ENCODE measurements around the gene DAPK1.

The DAPK1 gene

DNA sequence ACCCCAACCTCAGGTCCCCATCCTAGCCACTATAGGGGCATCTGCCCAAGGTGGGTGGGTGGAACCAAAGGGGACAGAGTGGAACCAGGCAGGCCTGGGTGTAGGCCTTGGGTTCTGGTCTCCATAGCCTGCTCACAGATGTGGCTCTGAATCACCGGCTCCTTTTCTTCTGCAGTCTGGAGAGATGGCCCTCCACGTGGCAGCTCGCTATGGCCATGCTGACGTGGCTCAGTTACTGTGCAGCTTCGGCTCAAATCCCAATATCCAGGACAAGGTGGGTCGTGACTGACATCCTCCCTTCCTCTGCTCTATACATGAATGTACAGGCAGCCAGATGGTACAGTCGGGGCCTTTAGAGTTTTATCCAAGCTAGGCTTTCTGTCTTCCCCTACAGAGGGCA, 150.9 kb downstream of the DAPK1 start:
- DNase-seq = no peak

DNA sequence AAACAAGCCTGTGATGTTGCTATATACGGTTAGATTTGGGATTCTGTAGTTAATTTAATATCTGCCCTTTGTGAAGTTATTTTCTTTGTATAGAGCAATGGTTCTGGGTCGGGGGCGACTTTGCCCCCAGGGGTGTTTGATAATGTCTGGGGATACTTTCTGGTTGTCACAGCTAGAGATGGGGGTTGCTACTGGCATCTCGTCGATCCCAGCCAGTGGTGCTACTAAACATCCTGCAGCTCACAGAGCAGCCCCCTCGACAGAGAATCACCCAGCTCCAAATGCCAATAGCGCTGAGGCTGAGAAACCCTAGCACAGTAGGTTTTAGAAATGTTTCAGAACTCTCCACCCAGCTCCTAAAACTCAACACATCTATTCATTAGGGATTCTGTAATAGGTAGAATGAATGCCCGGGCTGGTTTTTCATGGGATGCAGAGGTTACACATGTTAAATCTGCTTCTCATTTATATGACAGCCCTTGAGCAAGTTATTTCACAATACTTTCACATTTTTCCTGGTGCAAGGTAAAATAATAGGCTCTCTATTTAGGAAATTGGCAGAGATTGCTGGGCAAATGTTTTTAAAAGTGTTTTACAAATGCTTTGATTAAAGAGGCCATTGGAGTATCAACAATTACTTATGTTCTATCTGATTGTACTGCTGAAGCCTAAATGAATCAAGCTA, 153.1 kb downstream of the DAPK1 start:
- DNase-seq = no peak

DNA sequence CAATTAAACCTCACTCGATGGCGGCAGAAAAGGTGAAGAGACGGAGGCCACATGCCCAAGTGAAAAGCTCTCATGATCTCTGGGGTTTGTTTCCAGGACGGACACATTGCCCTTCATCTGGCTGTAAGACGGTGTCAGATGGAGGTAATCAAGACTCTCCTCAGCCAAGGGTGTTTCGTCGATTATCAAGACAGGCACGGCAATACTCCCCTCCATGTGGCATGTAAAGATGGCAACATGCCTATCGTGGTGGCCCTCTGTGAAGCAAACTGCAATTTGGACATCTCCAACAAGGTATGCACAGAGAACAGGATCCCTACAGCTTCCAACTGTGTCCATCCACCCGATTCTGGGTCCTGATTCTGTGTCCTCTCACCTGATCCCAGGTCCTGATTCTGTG, 153.8 kb downstream of the DAPK1 start:
- DNase-seq = no peak

DNA sequence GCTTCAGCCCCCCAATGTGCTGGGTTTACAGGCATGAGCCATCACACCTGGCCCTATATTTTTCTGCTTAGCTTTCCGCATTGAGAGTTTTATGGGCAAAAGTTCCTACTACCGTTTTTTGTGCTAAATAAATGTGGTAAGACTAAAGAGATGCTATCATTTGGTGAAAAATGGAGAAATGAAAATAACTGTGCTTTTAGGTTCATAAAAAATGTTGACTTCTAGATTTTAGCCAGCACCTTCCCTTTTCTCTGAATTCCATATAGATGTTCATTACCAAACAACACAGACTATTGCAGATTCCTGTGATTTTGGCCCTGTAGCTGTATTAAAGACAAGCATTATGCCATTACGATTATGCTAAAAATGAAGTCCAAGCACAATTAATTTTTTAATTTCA, 156.3 kb downstream of the DAPK1 start:
- no peak for DNase-seq

DNA sequence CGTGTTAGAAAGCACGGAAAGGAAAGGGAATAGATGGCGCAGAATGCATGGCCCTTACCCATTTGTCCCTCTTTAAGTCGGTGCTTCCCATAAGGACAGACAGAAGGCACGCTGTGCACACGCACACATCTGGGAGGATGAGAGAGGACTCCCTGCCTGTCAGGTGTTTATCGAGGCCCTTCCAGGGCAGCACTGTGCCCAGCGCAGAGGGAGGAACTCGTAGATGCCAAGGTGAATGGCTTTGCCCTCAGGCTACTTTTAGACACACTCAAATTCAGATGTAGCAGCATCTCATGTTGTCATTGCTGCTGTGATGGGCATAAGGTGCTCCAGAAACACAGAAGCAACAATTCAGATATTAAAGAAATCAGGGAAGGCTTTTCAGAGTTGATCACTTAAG, 158.1 kb downstream of the DAPK1 start:
- no peak for DNase-seq

DNA sequence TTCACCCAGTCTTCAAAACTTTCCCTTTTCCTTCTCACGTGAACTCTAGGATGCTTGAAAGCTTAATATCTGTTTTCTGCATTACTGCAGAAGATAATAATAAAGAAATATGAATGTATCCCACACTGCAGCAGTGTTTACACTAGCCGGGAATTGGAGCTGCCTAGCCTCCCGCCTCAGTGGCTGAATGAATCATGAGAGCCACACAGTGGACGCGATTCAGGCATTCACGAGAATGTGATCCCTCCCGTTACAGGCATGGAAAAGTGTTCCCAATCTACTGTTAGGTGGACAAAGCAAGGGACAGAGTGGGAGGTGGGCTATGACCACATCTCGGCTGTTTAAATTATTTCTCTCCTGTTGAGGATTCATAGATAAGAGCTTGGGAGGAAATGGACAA, 158.8 kb downstream of the DAPK1 start:
- no peak for DNase-seq

DNA sequence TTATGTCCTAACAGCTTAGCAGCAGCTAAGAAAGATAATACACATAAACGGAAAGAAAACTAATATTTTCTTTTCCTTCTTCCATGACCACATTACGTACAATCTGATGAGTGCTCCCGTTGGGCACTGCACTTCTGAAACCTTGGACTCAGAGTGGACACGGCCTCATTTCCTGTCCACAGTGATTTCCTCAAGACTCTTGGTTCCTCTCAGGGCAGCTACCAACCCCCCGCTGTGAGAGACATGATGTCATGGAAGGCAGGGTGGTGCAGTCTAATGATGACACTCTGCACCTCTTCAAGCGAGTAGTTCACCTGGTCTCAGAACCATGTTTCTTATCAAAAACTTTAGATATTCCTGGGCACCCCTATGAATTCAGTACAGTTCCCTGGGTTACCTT, 159.5 kb downstream of the DAPK1 start:
- no peak for DNase-seq

DNA sequence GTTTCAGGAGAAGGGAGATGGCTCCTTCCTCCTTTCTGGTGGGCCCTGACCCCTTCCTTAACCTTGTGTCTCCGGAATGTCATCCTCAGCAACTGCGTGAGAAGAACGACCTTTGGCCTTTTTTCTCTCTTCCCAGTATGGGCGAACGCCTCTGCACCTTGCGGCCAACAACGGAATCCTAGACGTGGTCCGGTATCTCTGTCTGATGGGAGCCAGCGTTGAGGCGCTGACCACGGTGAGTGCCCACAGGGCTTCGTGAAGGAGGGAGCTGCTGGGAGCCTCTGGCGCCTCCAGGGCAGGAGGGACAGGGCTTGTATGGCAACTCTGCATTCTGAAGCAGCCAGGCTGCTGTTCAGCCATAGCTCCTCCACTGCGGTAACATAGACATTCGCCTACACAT, 160.2 kb downstream of the DAPK1 start:
- DNase-seq = no peak

DNA sequence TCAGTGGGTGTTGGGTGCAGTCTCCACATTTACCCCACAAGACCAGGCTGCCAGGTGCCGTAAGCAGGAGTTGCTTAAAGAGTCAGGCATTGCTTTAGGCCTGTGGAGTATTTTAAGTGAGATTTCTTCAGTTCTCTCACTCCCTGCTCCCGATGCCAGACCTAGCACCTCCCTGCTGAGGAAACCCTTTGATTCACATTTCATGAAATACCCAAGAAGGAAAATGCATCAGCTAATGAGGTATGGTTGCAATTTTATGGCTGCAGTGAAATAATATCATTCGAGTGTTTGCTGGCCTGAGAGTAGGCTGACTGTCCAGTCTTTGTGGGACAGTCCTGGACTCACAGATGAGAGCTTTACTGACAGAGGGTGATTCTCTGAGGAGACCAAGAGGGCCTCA, 160.8 kb downstream of the DAPK1 start:
- DNase-seq = no peak

DNA sequence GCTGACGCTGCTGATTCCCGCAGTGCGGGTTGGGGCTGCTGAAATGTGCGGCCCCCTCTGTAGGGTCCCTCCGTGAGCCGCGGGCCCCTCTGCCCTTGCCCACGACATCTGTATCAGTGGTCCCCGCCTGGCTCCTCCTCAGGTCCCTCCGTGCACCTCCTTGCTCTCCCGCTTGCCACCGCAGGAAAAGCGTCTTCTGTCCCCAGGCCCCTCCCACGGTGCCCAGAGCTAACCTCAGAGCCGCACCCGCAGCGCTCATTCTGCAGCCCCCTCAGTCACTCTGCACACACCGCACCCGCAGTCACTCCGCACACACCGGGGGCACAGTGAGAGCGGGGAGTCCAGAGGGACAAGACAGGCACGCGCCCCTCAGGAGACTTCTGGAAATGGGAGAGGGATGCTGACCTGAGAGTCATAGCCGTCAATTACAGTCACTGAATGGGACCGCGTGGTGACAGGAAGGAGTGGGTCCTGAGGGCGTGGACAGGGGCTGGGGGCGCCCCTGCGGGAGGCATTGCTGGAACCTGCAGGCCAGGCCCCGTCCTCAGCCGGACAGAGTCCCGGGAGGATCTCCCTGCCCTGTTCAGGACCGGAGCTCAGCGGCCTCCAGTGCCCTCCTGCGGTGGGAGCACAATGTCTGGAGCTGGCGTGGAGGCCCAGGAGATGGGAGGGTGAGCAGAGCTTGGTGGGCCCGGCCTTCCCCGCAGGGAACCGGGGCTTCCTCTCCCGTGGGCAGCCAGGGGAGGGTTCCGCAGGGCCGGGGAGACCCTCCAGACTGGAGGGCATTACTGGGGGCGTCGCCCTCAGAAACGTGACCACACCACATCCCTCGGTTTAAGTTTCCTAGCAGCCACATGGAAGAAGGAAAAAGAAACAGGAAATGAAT, 162.1 kb downstream of the DAPK1 start:
- DNase-seq = no peak

DNA sequence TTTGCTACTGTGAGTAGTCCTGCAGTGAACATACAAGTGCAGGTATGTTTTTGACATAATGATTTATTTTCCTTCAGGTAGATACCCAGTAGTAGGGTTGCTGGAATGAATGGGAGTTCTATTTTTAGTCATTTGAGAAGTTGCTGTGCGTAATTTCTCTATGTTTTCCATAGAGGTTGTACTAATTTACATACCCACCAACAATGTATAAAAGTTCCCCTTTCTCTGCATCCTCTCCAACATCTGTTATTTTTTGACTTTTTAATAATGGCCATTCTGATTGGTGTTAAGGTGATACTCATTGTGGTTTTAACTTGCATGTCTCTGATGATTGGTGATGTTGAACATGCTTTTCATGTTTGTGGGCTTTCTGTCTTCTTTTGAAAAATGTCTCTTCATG, 163.6 kb downstream of the DAPK1 start:
- no peak for DNase-seq

DNA sequence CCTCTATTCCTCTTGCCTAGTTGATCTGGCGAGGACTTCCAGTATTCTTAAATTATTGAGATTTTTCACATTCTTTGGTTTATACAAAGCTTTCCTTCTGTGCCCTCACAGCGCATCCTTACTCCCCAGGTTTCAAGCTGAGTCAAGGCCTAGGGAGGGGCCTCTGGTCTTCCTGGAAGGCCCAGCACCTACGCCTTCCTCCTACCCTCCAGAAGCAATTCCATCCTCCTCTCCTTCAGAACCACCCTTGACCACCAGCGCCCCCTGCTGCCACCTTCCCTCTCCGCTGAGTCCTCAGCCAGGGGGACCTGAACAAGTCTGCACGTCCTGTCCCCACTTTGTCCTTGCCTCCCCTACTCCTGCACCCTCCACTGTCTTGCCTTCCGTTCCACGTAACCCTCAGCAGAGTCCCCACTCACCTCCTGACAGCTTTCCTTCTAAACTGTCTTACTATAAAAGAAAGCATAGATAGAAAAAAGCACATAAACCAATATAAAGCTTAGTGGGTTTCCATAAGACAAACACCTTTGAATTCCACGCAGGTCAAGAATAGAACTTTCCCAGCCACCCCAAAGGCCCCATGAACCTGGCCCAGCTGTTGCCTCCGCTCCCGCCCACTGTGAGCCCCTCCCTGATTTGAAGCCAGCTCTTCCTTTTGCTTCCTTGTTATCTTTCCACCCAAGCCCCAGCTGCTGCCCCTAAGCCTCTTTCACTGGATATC, 165.3 kb downstream of the DAPK1 start:
- no peak for DNase-seq

DNA sequence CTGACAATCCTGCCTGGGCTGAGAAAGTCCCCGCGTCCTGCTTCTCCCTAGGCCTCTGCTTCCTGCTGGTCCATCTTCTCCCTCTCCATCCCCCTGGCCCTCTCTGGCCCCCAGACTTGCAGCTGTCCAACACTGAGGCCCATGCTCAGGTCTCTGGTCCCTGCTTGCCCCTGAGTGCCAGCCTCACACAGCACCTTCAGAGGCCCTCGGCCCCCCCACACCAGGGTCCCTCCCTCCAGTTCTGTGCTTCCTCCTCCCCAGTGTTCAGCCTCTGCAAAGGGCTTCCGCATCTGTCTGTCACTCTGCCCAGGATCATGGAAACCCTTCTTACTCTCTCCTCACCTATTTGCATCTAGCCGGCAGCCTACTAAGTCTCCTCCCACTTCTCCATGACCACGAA, 165.9 kb downstream of the DAPK1 start:
- no peak for DNase-seq

DNA sequence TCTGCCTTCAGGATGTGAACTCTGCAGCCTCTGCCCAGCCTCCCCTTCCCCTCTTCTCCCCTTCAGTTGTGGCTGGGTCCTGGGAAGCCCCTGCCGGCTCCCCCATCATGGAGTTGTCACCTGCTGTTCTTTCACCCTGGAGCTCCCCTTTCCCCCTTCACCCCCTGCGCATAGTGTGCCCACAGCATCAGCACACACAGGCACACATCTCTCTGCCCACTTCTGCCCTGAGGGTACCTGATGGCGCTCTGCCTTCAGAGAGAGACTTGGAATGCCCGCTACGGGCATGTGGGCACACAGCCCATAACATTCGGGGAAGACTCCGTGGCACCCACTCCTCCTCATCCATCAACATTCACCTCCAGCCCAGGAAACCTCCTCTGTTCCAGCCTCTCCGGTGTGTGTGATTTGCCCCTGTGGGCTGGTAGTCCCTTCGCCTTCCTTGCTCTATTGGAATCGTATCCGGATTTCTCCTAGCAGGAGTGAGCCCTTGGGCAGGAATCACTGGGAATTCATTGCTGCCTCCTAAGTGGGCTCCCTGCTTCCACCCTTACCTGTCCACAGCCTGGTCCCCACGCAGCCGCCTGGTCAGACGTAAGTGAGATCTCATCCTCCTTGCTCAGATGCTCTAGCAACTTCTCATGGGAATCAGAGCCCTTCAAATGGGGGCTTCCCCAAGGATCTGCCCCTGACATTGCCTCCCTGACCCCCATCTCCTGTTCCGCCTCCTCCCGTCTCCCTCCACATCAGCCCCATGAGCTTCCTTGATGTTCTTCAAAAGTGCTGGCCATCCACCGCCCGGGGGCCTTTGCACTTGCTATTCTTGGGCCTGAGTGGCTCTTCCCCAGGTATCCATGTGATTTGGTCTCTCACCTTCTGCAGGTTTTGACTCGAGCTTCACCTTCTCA, 166.7 kb downstream of the DAPK1 start:
- no peak for DNase-seq

DNA sequence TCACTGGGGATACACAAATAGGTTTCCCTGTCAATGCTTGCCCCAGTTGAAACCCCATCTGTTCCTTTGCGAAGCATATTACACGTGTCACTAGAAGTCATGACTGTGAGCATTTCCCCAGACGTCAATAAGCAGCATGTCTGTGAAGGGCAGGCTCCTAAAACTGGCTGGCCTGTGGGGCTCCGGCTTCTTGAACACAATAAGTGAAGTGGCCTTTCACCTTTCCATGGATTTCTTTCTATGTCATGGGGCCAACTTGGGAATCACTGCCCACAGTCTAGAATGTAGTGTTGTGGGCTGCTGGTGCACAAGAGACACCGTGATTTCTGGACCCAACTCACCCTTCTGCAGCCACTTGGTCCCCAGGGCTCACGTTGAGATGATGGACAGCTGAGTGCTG, 167.8 kb downstream of the DAPK1 start:
- DNase-seq = no peak

DNA sequence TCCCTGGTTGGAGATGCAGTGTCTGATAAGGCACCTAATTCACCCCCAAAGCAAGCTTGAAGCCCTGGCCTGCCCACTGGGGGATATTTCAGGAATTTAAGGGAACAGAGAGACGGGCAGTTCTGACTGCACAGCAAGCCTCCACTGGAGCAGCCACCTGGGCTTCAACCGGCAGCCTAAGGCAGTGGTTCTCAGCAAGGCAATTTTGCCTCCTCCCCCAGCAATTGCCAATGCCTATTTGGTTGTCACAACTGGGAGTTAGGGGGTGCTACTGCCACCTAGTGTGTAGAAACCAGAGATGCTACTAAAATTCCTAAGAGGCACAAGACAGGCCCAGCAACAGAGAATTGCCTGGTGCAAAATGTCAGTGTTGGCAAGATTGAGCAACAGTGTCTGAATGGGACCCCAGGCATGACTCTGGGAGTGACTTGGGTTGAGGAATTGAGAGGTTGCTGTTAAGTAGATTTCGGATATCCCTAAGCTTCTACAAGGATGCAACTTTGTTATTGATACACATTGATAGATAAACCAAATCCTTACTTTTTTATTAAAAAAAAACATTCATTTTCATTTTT, 169.6 kb downstream of the DAPK1 start:
- DNase-seq = no peak

DNA sequence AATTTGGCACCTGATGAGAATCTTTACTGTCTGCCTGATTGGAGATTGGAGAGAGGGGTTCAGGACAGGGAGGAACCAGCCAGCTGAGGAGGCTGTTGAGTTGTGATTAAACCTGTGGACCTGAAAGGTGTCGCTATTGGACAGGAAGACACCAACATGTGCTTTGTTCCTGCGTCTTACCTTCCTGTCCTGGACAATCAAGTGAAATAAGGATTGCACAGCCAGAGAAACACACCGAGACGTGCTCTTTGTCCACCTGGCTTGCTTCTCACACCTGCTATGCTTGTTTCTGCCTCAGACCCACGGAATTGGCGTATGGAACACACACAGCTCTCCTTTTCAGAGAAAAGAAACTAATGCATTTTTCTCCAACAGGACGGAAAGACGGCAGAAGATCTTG, 170.6 kb downstream of the DAPK1 start:
- DNase-seq = no peak

DNA sequence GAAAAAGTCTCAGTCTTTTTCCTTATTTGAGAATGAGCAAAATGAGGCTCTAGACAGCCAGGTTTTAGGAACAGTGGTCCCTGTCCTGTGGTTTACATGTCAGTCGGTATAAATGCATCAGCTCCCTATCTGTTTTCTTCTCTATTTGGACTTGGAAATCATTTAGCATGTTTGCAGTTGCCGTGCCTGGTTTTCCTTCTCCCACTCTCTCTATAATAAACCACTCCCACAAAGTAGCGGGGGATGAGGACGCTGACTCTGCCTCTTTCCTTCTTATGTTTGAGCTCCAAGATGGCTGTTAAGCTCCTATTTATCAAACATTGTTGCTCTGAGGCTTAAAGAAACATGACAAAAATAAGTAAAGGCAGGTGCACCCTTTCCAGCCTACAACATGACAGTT, 171.1 kb downstream of the DAPK1 start:
- no peak for DNase-seq

DNA sequence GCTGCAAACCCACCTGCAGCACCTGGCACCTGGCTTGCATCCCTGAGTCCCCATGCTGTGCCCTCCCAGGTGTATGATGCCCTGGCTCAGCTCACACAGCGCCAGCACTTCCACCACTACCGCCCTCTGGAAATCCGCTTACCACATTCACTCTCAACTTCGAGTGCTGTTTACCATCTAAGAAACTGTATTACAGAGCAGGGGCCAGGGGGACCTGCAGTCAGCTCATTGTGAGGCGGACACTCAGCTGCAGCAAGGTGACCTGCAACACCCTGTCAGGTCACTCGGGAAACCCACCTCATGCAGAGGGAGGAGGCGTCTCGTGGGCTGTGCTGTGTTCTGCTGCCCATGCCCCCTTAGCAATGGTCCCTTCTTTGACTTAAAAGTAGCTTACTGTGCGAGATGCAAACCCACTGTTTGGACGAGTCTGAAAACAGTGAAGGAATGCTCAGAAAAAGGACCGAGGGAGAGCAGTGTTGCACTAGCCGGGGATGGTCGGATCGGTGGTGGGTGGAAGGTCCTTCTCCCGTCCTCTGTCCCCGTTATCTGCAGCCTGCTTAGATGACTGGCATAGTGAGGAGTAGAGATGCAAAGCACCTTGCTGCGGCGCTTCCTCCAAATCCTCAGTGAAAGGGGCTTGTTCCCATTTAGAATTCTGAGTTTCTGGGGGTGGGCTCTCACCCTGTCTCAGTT, 173.1 kb downstream of the DAPK1 start:
- no peak for DNase-seq

DNA sequence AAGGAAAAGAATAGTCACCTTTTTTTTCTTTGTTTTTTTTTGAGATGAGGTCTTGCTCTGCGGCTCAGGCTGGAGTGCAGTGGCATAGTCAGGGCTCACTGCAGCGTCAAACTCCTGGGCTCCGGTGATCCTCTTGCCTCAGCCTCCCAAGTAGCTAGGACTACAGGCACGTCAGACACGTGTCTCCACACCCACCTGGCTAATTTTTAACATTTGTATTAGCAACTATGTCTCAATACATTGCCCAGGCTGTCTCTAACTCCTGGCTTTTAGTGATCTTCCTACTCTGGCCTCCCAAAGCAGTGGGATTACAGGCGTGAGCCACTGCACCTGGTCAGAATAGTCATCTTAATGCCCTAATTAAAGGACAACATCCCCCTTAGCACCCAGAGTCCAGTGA, 173.8 kb downstream of the DAPK1 start:
- DNase-seq = no peak

DNA sequence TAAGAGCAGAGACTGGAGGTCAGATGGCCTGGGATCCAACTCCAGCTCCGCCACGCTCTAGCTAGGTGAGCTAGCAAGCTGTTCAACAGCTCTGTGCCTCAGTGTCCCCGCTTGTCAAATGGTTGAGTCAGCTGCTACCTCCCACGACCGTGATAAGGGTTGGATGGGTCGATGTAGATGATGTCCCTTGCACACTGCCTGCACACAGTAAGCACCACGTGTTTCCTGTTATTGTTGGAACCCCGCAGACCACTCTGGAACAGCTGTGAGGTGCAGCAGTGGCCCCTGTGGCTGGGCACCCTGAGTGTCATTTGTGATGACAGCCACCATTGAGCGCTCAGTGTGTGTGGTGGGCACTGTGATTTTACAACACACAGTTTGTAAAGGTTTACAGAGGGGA, 174.3 kb downstream of the DAPK1 start:
- DNase-seq = no peak

DNA sequence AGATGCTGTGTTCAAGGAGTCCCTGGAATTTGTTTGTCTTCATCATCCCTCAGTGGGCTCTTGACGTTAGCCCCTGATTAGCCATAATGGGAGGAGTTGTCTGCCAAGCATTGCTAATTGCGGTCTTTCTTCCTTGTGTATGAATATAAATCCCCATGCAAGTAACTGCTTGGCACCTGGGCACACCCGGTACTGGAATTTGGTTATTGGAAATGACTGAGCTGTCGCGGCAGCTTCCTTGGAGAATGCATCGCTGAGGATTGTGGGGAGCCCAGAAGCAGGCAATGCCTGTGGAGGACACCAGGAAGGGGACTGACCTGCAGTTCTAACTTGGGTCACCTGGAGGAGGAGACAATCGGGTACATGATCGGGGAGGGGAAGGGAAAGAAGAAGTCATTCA, 174.9 kb downstream of the DAPK1 start:
- DNase-seq = no peak
